Measurements from ENCODE around the gene GRM7. TPM values are rescaled to one million over a fixed set of nuclear protein-coding genes. Genes with fewer than 3 reads are reported as not detected.

Gene GRM7
- total and polyA plus RNA-seq, 4 donors = 0.20 to 1.3 (median 0.80) TPM

DNA sequence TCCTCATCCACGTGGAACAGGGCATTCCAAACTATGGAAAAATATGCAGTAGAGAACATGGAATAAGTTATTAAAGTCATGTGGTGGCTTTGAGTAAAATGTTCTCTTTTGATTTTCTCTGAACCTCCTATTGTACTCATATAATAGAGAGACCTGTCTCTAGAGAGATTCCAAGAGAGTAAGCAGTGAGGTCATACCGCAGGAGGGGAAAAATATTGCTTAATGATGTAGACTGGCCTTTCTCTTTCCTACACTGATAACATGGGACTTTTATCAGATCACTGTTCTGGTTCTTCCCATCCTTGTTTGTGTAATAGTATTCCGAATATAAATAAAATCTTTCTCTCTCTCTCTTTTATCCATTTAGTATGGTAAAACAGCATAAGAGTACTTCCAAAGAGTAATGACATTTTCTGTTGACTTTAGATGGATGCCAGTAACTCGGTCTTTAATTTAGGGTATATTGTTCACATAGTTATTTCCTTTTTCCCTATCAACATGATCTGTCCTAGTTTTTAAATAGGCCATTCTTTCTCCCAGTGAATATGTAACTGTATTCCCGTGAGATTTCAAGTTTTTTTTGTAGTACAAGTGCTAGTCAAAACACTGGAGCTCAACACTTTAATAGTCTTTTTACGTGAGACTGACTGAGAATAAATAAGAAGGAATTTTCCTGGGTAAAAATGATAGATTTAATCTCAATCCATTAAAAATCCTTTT lies 826.7 kb downstream of the GRM7 start:
- Histone ChIP-seq H3K4me3 (no peak overlapping the region), H3K9me3 (ENCODE audit: control insufficient read depth in 4 of 4, insufficient read depth in 3 of 4, low read length in 3 of 4) (no peaks in the 10 kb centered on the region), H3K27ac (ENCODE audit: low read depth in 1 of 2, low read length in 1 of 2) (no peak overlapping the region), H3K36me3 (ENCODE audit: control insufficient read depth in 4 of 4, insufficient read depth in 4 of 4, low read length in 4 of 4) (no peaks in the 10 kb centered on the region), H3K27me3 (ENCODE audit: control insufficient read depth in 3 of 3, insufficient read depth in 3 of 3, low read length in 2 of 3) (no peaks in the 10 kb centered on the region), H3K9ac (ENCODE audit: insufficient read depth in 1 of 2, low read length in 2 of 2) (no peak overlapping the region), H3K4me1 (ENCODE audit: control insufficient read depth in 5 of 5, insufficient read depth in 5 of 5, low read length in 5 of 5) (peaks cover 0 to 3% (median 0%) of the 10 kb centered on the region in 5 donors)
- no peak for ATAC-seq (ENCODE audit: insufficient read depth, low FRiP score)
- 78 to 85% methylated on average over 6 of the region's 6 CpGs for WGBS, 2 donors
- DNase-seq = no peak
- TF ChIP-seq, protein P1, sequence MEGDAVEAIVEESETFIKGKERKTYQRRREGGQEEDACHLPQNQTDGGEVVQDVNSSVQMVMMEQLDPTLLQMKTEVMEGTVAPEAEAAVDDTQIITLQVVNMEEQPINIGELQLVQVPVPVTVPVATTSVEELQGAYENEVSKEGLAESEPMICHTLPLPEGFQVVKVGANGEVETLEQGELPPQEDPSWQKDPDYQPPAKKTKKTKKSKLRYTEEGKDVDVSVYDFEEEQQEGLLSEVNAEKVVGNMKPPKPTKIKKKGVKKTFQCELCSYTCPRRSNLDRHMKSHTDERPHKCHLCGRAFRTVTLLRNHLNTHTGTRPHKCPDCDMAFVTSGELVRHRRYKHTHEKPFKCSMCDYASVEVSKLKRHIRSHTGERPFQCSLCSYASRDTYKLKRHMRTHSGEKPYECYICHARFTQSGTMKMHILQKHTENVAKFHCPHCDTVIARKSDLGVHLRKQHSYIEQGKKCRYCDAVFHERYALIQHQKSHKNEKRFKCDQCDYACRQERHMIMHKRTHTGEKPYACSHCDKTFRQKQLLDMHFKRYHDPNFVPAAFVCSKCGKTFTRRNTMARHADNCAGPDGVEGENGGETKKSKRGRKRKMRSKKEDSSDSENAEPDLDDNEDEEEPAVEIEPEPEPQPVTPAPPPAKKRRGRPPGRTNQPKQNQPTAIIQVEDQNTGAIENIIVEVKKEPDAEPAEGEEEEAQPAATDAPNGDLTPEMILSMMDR (IDR thresholded peaks at IDR 0.05; ENCODE audit: control extremely low read depth, extremely low read depth) = no peak

DNA sequence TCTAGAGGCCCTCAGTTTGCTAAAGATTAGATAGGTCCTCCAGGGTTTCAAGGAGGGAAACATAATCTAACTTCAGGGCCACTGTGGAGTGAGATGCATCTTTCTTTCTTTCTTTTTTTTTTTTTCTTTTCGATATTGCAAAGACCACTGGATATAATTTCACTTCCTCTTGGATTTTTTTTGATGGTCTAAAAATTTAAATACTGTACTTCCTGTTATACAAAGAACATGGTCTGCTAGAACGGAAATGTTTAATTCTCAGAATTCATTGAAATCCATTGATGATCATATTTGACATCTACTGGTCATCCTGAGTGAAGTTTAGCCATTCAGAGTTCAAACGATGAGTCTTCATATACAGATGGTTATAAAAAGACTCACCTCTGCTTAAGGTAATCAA lies 832.0 kb downstream of the GRM7 start:
- ATAC-seq (ENCODE audit: insufficient read depth, low FRiP score) = no peak
- H3K27me3 ChIP-seq (ENCODE audit: control insufficient read depth in 3 of 3, insufficient read depth in 3 of 3, low read length in 2 of 3) = no peaks in the 10 kb centered on the region

DNA sequence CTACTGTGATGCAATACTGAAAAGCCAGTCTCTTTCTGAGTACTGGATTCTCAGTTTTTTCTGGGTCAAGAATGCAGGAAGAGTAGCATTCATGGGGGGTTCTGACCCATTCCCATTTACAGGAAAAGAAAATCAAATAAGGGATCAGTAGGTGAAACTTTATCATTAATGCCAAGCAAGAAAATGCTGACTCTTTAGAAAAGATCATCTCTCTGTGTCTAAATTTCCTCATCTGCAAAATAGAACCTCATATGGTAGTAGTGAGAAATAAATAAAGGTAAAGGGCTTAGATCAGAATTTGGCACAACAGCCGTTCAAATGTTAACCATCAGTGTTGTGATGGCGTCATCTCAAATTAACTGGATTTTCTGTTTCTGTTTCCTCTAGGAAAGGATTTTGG lies 833.1 kb downstream of the GRM7 start:
- Histone ChIP-seq H3K9me3 (ENCODE audit: control insufficient read depth in 4 of 4, insufficient read depth in 3 of 4, low read length in 3 of 4) (no peaks in the 10 kb centered on the region), H3K4me1 (ENCODE audit: control insufficient read depth in 5 of 5, insufficient read depth in 5 of 5, low read length in 5 of 5) (peaks cover 0 to 3% (median 0%) of the 10 kb centered on the region in 5 donors), H3K27me3 (ENCODE audit: control insufficient read depth in 3 of 3, insufficient read depth in 3 of 3, low read length in 2 of 3) (no peaks in the 10 kb centered on the region), H3K27ac (ENCODE audit: low read depth in 1 of 2, low read length in 1 of 2) (no peak overlapping the region), H3K36me3 (ENCODE audit: control insufficient read depth in 4 of 4, insufficient read depth in 4 of 4, low read length in 4 of 4) (no peaks in the 10 kb centered on the region), H3K4me3 (no peak overlapping the region), H3K9ac (ENCODE audit: insufficient read depth in 1 of 2, low read length in 2 of 2) (no peak overlapping the region)
- TF ChIP-seq, protein P1 (IDR thresholded peaks at IDR 0.05; ENCODE audit: control extremely low read depth, extremely low read depth) = no peak
- no peak for ATAC-seq (ENCODE audit: insufficient read depth, low FRiP score)
- 88 to 94% methylated on average over 2 of the region's 2 CpGs for WGBS, 2 donors
- DNase-seq = no peak

More for the DNA sequence above, 832.0 kb downstream of the GRM7 start:
- H3K9ac ChIP-seq (ENCODE audit: insufficient read depth in 1 of 2, low read length in 2 of 2) = no peak overlapping the region
- no peaks in the 10 kb centered on the region for H3K36me3 ChIP-seq (ENCODE audit: control insufficient read depth in 4 of 4, insufficient read depth in 4 of 4, low read length in 4 of 4)
- H3K27ac ChIP-seq (ENCODE audit: low read depth in 1 of 2, low read length in 1 of 2) = no peak overlapping the region
- H3K9me3 ChIP-seq (ENCODE audit: control insufficient read depth in 4 of 4, insufficient read depth in 3 of 4, low read length in 3 of 4) = no peaks in the 10 kb centered on the region
- DNase-seq = no peak
- TF ChIP-seq, protein P1 (IDR thresholded peaks at IDR 0.05; ENCODE audit: control extremely low read depth, extremely low read depth) = no peak
- 53 to 67% methylated on average over 3 of the region's 3 CpGs for WGBS, 2 donors
- no peak overlapping the region for H3K4me3 ChIP-seq
- peaks cover 0 to 3% (median 0%) of the 10 kb centered on the region in 5 donors for H3K4me1 ChIP-seq (ENCODE audit: control insufficient read depth in 5 of 5, insufficient read depth in 5 of 5, low read length in 5 of 5)

Measured in lung (tissue), 12 donors.